Gastroesophageal sphincter (tissue), 3 donors: Measurements from ENCODE around the gene SLX9.

ENCODE experiments used
- EP300 ChIP-seq: sonication (generic); formaldehyde crosslinking; IDR thresholded peaks from one replicate; pipeline ENCODE4 v1.6.1; 2017; ENCODE audit warnings: antibody characterized with exemption, mild to moderate bottlenecking
- POLR2A ChIP-seq, 2 donors: fragments of 450-650 bp; IDR thresholded peaks; one replicate each; pipeline ENCODE4 v1.6.1; 2017; ENCODE audit warnings: antibody characterized with exemption in 2 of 2, mild to moderate bottlenecking in 2 of 2, moderate library complexity in 1 of 2
- POLR2AphosphoS5 ChIP-seq: sonication (generic); formaldehyde crosslinking; IDR thresholded peaks from one replicate; pipeline ENCODE4 v1.6.1; 2017; ENCODE audit warnings: antibody characterized with exemption
- TF ChIP-seq, protein P1 (sequence below), 4 experiments: fragments of 200-600 bp in 2 of 4; fragments of 450-650 bp in 2 of 4; sonication (generic) in 1 of 4; IDR thresholded peaks; one replicate each; pipeline ENCODE4 v1.5.1; 2017 to 2019; ENCODE audit warnings: antibody characterized with exemption in 4 of 4, mild to moderate bottlenecking in 2 of 4, moderate library complexity in 2 of 4

DNA sequence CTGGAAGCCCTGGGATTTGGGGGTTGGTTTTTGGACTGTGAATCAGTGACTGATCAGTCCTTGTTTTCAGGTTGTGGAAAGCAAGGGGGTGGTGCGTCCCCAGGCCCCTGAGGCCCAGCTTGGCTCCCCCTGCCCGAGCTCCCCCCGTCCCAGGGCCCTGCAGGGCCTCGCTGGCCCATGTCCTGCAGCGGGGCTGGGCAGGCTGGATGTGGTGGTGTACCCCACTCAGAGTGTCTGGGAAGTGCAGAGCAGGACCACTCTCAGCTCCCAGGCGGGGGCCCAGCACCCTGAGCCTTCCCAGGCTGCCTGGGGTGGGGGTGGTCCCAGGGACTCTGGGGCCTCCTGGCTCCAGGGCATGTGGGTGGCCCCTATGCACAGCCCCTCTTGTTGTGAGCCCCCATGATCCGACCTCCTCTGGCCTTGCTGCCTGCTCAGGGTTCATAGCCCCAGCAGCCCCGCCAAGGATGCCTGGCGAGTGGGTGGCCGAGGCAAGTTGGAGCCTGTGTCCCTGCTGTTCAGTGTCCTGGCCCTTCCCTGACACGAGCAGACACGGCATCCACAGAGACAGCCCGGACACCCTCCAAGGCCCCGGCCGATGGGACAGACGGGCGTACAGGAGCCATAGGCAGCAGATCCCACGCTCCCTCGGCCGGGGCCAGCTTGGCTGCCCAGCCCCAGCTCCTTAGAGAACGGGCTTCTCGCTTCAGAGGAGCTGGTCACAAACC is 37.9 kb downstream of the SLX9 start:
- TF ChIP-seq, protein P1, sequence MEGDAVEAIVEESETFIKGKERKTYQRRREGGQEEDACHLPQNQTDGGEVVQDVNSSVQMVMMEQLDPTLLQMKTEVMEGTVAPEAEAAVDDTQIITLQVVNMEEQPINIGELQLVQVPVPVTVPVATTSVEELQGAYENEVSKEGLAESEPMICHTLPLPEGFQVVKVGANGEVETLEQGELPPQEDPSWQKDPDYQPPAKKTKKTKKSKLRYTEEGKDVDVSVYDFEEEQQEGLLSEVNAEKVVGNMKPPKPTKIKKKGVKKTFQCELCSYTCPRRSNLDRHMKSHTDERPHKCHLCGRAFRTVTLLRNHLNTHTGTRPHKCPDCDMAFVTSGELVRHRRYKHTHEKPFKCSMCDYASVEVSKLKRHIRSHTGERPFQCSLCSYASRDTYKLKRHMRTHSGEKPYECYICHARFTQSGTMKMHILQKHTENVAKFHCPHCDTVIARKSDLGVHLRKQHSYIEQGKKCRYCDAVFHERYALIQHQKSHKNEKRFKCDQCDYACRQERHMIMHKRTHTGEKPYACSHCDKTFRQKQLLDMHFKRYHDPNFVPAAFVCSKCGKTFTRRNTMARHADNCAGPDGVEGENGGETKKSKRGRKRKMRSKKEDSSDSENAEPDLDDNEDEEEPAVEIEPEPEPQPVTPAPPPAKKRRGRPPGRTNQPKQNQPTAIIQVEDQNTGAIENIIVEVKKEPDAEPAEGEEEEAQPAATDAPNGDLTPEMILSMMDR (IDR thresholded peaks at IDR 0.05) = no peak
- TF ChIP-seq POLR2A (IDR thresholded peaks at IDR 0.05) = no peak
- TF ChIP-seq POLR2AphosphoS5 = no peak
- TF ChIP-seq EP300 = no peak
